IMR-90 (cell line): ENCODE data around the gene NXN. TPM values are rescaled to one million over a fixed set of nuclear protein-coding genes. Genes with fewer than 3 reads are reported as not detected.
A peak's percentile ranks its signal among the peaks of the same experiment; 100 is the strongest.
"Not testable (repeated sequence)": the region's sequence is repeated elsewhere in the genome, so short reads cannot be mapped to it uniquely, and the experiment has no call there.

Experiments
- ATAC-seq: fragments of 200-7000 bp; cut with Tn5 transposase; 2 replicates; pipeline ENCODE4 v1.9.1; 2020; ENCODE audit warnings: low read depth, mild to moderate bottlenecking, moderate library complexity
- BruUV-seq: library from RNA; stranded (reverse); fragments of 400-500 nt; replicated peaks from 2 replicates; lab custom pipeline; 2021; lab: Mats Ljungman, UMichigan
- CTCF ChIA-PET: fragments of 300-600 bp; formaldehyde crosslinking; extraction: SDS; loops from one replicate; lab custom pipeline; 2021; ENCODE audit warnings: antibody characterized with exemption; lab: Yijun Ruan, JAX
- POLR2A ChIA-PET: fragments of 300-600 bp; sonication (Branson Sonifier 250); formaldehyde crosslinking; loops from one replicate; lab custom pipeline; 2022; ENCODE audit warnings: antibody characterized with exemption; ENCODE audit not compliant: unreplicated experiment; lab: Charles Lee
- DNase-seq: peaks from one replicate; pipeline ENCODE4 v3.0.0; 2013
- H2AFZ ChIP-seq: replicated peaks from 2 replicates; pipeline ENCODE3; 2013; ENCODE audit warnings: low read length, mild to moderate bottlenecking; ENCODE audit not compliant: poor library complexity
- H2AK5ac ChIP-seq: 2 replicates; pipeline ENCODE4 v1.6.1; 2013; ENCODE audit warnings: low read depth, low read length, inconsistent platforms
- H2AK9ac ChIP-seq: replicated peaks from 2 replicates; pipeline ENCODE3; 2013; ENCODE audit warnings: mild to moderate bottlenecking, low read depth, low read length, moderate library complexity; ENCODE audit not compliant: poor library complexity
- H2BK120ac ChIP-seq: 2 replicates; pipeline ENCODE4 v1.6.1; 2013; ENCODE audit warnings: low read depth, low read length, inconsistent platforms
- H2BK15ac ChIP-seq: 3 replicates; pipeline ENCODE4 v1.6.1; 2013; ENCODE audit warnings: low read depth, low read length, inconsistent platforms
- H2BK20ac ChIP-seq: 2 replicates; pipeline ENCODE4 v1.6.1; 2013; ENCODE audit warnings: low read depth, mild to moderate bottlenecking, inconsistent platforms, low read length, moderate library complexity
- H2BK5ac ChIP-seq: 2 replicates; pipeline ENCODE4 v1.6.1; 2013; ENCODE audit warnings: mild to moderate bottlenecking, low read depth, low read length, inconsistent platforms; ENCODE audit not compliant: poor library complexity, severe bottlenecking
- H3K14ac ChIP-seq: replicated peaks from 2 replicates; pipeline ENCODE4 v1.6.1; 2013; ENCODE audit warnings: low read depth, low read length, inconsistent platforms
- H3K18ac ChIP-seq: 2 replicates; pipeline ENCODE4 v1.6.1; 2013; ENCODE audit warnings: low read depth, low read length, control low read depth
- H3K23ac ChIP-seq: 2 replicates; pipeline ENCODE4 v1.6.1; 2013; ENCODE audit warnings: low read depth, low read length, inconsistent platforms
- H3K27ac ChIP-seq: 2 replicates; pipeline ENCODE4 v1.5.1; 2013; ENCODE audit warnings: mild to moderate bottlenecking, control low read depth, low read length; ENCODE audit not compliant: insufficient read depth
- H3K27me3 ChIP-seq: 2 replicates; pipeline ENCODE4 v1.6.1; 2013; ENCODE audit warnings: low read length; ENCODE audit not compliant: control insufficient read depth, insufficient read depth
- H3K36me3 ChIP-seq: 2 replicates; pipeline ENCODE4 v1.6.1; 2013; ENCODE audit warnings: low read length, mixed read lengths; ENCODE audit not compliant: control insufficient read depth, insufficient read depth
- H3K4ac ChIP-seq: 2 replicates; pipeline ENCODE4 v1.6.1; 2013; ENCODE audit warnings: low read depth, low read length, inconsistent platforms
- H3K4me1 ChIP-seq: 2 replicates; pipeline ENCODE4 v1.6.1; 2013; ENCODE audit warnings: low read length, mixed read lengths; ENCODE audit not compliant: control insufficient read depth, insufficient read depth
- H3K4me2 ChIP-seq: 2 replicates; pipeline ENCODE4 v1.6.1; 2013; ENCODE audit warnings: low read depth, mild to moderate bottlenecking, control low read depth, low read length, moderate library complexity
- H3K4me3 ChIP-seq: 2 replicates; pipeline ENCODE4 v1.5.1; 2013; ENCODE audit warnings: low read depth, mild to moderate bottlenecking, control low read depth, low read length, moderate library complexity; ENCODE audit not compliant: insufficient read depth
- H3K56ac ChIP-seq: 2 replicates; pipeline ENCODE4 v1.6.1; 2013; ENCODE audit warnings: low read length, inconsistent platforms; ENCODE audit not compliant: insufficient read depth; ENCODE audit errors: extremely low read depth
- H3K79me1 ChIP-seq, 2 experiments: 2 replicates each; pipeline ENCODE4 v1.6.1; 2013; ENCODE audit warnings: low read length in 2 of 2, inconsistent platforms in 1 of 2, low read depth in 1 of 2
- H3K9ac ChIP-seq: 2 replicates; pipeline ENCODE4 v1.6.1; 2013; ENCODE audit warnings: low read depth, low read length, control low read depth
- H3K9me1 ChIP-seq: 2 replicates; pipeline ENCODE4 v1.6.1; 2013; ENCODE audit warnings: low read length, inconsistent platforms; ENCODE audit not compliant: insufficient read depth
- H3K9me3 ChIP-seq: 2 replicates; pipeline ENCODE4 v1.6.1; 2013; ENCODE audit warnings: low read length; ENCODE audit not compliant: control insufficient read depth, insufficient read depth
- H4K20me1 ChIP-seq: 2 replicates; pipeline ENCODE4 v1.6.1; 2013; ENCODE audit warnings: low read length, inconsistent platforms; ENCODE audit not compliant: insufficient read depth
- H4K5ac ChIP-seq: 2 replicates; pipeline ENCODE4 v1.6.1; 2013; ENCODE audit warnings: mild to moderate bottlenecking, low read depth, low read length, control low read depth
- H4K8ac ChIP-seq, 2 experiments: 2 replicates each; pipeline ENCODE4 v1.6.1; 2013; ENCODE audit warnings: low read depth in 2 of 2, low read length in 2 of 2, control low read depth in 1 of 2, inconsistent platforms in 1 of 2
- H4K91ac ChIP-seq: 2 replicates; pipeline ENCODE4 v1.6.1; 2013; ENCODE audit warnings: low read depth, low read length, inconsistent platforms; ENCODE audit not compliant: insufficient read depth
- FOS ChIP-seq: fragments of 150-350 bp; IDR thresholded peaks from 2 replicates; pipeline ENCODE4 v1.6.1; 2016; ENCODE audit warnings: low read depth, low read length
- NFE2L2 ChIP-seq: fragments of 150-350 bp; IDR thresholded peaks from 2 replicates; pipeline ENCODE4 v1.6.1; 2016; ENCODE audit warnings: low read depth, mild to moderate bottlenecking, low read length
- RAD21 ChIP-seq: IDR thresholded peaks from 2 replicates; pipeline ENCODE4 v1.6.1; 2012; ENCODE audit warnings: low read length, improper control_type of control experiment
- WGBS, 2 experiments: methylation state at CpG; one replicate each; pipeline versions ENCODE4 v1.1.5 to v1.1.7; 2013; ENCODE audit warnings: missing lambda C conversion rate in 2 of 2; ENCODE audit not compliant: insufficient read length in 1 of 2; ENCODE audit errors: extremely low coverage in 2 of 2; 5-methylcytosine and 5-hydroxymethylcytosine counted together
- dilution Hi-C: fragments of 300-500 bp; cut with HindIII; formaldehyde crosslinking; loops from one replicate; pipeline ENCODE4 v1.14.3; 2018; ENCODE audit warnings: low sequenced_read_pairs; ENCODE audit not compliant: unreplicated experiment
- in situ Hi-C: fragments of 300-500 bp; cut with MboI; formaldehyde crosslinking; loops from 3 replicates; pipeline ENCODE4 v1.14.3; 2019; ENCODE audit warnings: low sequenced_read_pairs, inconsistent platforms, mixed read lengths
- intact Hi-C: fragments of 100-400 bp; cut with micrococcal nuclease; formaldehyde crosslinking; loops from 2 replicates; pipeline ENCODE4 v1.10.0; 2022
- polyA plus RNA-seq, 3 experiments: library from polyadenylated mRNA; depleted of rRNA; stranded (reverse); fragments of >200 nt; gene quantifications; 2 replicates each; pipeline ENCODE4 v1.2.3, GENCODE V29; 2012; ENCODE audit warnings: low replicate concordance in 1 of 3
- total RNA-seq: library from RNA; depleted of rRNA; stranded (reverse); fragments of >200 nt; gene quantifications from 2 replicates; pipeline ENCODE4 v1.2.3, GENCODE V29; 2012

NXN gene
- total and polyA plus RNA-seq, 2 of the 4 experiments (the other 2 are of a cell fraction), result 52.5 to 116 TPM

DNA sequence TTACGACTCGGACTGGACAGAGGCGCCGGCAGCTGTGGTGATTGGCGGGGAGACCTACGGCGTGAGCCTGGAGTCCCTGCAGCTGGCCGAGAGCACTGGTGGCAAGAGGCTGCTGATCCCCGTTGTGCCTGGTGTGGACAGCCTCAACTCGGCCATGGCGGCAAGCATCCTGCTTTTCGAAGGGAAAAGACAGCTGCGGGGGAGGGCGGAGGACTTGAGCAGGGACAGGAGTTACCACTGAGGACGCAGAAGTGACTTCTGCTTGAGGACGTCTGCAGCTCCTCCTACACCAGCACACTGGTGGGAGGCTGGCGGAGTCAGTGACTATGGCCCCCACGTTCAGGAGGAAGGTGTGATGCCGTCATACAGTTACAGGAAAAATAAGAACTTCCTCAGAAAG is 187.7 kb downstream of the NXN start:
- POLR2A ChIA-PET, result no interaction called here
- no peak overlapping the region for H3K18ac ChIP-seq
- DNase-seq, result no peak
- CTCF ChIA-PET, result no interaction called here
- H2BK20ac ChIP-seq, result no peak overlapping the region
- no peaks in the 10 kb centered on the region for H3K27me3 ChIP-seq
- H4K8ac ChIP-seq, result no peak overlapping the region
- no peaks in the 10 kb centered on the region for H3K9me3 ChIP-seq
- in situ Hi-C loops (no loop called here), dilution Hi-C loops (loop anchor here (25.0 kb wide), 1 partner anchor 195 kb away; the partner anchor contains the start of genes NXN and TIMM22), intact Hi-C loops (loop anchor here (10.0 kb wide), 1 partner anchor 113 kb away; no protein-coding TSS in a partner anchor)
- peaks cover 11 to 42% of the 10 kb centered on the region in 2 experiments; a peak in 3 of 4 replicates for H3K79me1 ChIP-seq
- H4K20me1 ChIP-seq, result peaks cover 15% of the 10 kb centered on the region
- H2BK120ac ChIP-seq, result no peak overlapping the region
- no peak overlapping the region for H2AK5ac ChIP-seq
- TF ChIP-seq RAD21 (no peak), FOS (no peak), NFE2L2 (no peak)
- H3K27ac ChIP-seq, result no peak overlapping the region
- no TSS peak for BruUV-seq
- no peak overlapping the region for H3K4me2 ChIP-seq
- no peak overlapping the region for H2AFZ ChIP-seq
- no peak overlapping the region for H2AK9ac ChIP-seq
- no peak overlapping the region for H4K5ac ChIP-seq
- no peak overlapping the region for H2BK5ac ChIP-seq
- no peak overlapping the region for H3K4ac ChIP-seq
- H3K23ac ChIP-seq, result no peak overlapping the region
- H4K91ac ChIP-seq, result no peak overlapping the region
- H3K14ac ChIP-seq, result no peak overlapping the region
- 94% methylated on average over 8 of the region's 19 CpGs; no CpG with 5 or more reads in 1 of the 2 experiments for WGBS, 2 experiments
- H2BK15ac ChIP-seq, result no peak overlapping the region
- H3K36me3 ChIP-seq, result peaks cover 35% of the 10 kb centered on the region
- H3K4me3 ChIP-seq, result no peak overlapping the region
- no peak overlapping the region for H3K56ac ChIP-seq
- peaks cover 7% of the 10 kb centered on the region; the same call in 1 of the 2 replicates for H3K9me1 ChIP-seq
- no peak overlapping the region for H3K9ac ChIP-seq
- no peak for ATAC-seq
- peaks cover 14% of the 10 kb centered on the region; the same call in 1 of the 2 replicates for H3K4me1 ChIP-seq

DNA sequence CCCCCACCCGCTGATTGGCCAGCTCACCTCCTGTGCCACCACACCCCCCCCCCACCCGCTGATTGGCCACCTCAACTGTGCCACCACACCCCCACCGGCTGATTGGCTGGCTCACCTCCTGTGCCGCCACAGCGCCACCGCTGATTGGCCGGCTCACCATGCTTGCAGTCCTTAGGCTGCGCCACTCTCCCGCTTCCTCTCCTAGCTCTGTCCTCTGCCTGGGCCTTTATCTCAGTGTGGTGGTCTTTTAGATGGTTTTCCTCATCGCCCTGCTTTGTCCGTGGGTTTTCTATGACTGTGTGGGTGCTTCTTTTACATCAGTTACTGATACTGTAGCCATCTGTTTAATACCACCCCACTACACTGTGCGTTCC is 188.7 kb downstream of the NXN start:
- Histone ChIP-seq H2AK9ac (peak overlapping the region; percentile 34), H2AFZ (peak overlapping the region; percentile 37), H4K20me1 (peaks cover 15% of the 10 kb centered on the region), H3K36me3 (peaks cover 28% of the 10 kb centered on the region), H3K79me1 (peaks cover 17 to 42% of the 10 kb centered on the region in 2 experiments), H3K4me1 (peaks cover 14% of the 10 kb centered on the region; the same call in 1 of the 2 replicates), H3K14ac (0 out of 2 replicates have a peak overlapping the region, but pooled peaks have one; percentile 21), H3K23ac (0 out of 2 replicates have a peak overlapping the region, but pooled peaks have one; percentile 11)
- H3K9ac ChIP-seq, H3K56ac ChIP-seq, H4K8ac ChIP-seq, H3K27ac ChIP-seq, H3K4me3 ChIP-seq, H4K91ac ChIP-seq, H3K4me2 ChIP-seq, H3K9me1 ChIP-seq, CTCF ChIA-PET, H4K5ac ChIP-seq, H3K27me3 ChIP-seq, H2BK120ac ChIP-seq, H2BK5ac ChIP-seq, BruUV-seq, in situ Hi-C loops, ATAC-seq, H2AK5ac ChIP-seq, H3K4ac ChIP-seq, H2BK15ac ChIP-seq, POLR2A ChIA-PET, H3K9me3 ChIP-seq, H3K18ac ChIP-seq, H2BK20ac ChIP-seq, DNase-seq: not testable (repeated sequence)
- intact Hi-C loops, result loop anchor here (10.0 kb wide), 1 partner anchor 114 kb away; no protein-coding TSS in a partner anchor
- dilution Hi-C loops, result loop anchor here (25.0 kb wide), 1 partner anchor 196 kb away; the partner anchor contains the start of genes NXN and TIMM22
- WGBS, 2 experiments, result no CpG with 5 or more reads among the region's 12 CpGs
